ENCODE data around the gene PLCH2.

- TF ChIP-seq CHD2 (IDR thresholded peaks at IDR 0.05; ENCODE audit: low read length, partially characterized antibody) (no peak), NRF1 (IDR thresholded peaks at IDR 0.05; ENCODE audit: low read depth, low read length) (no peak), EP300 (IDR thresholded peaks at IDR 0.05; ENCODE audit: borderline replicate concordance in 1 of 2, low read depth in 1 of 2, low read length in 1 of 2) (no peak), CTCF (IDR thresholded peaks at IDR 0.05) (no peak)
Measured at GRCh38 chr1:2468540-2468939, 7.5 kb upstream of the PLCH2 start.
